B cell (primary cell): ENCODE measurements around the gene CIAPIN1. TPM values are rescaled to one million over a fixed set of nuclear protein-coding genes. Genes with fewer than 3 reads are reported as not detected.

ENCODE experiments used
- polyA plus RNA-seq: library from polyadenylated mRNA; depleted of rRNA; stranded (reverse); fragments of >200 nt; gene quantifications from 2 replicates; pipeline ENCODE4 v1.2.3, GENCODE V29; 2012
- total RNA-seq, 2 donors: library from RNA; stranded (reverse); fragments of 120-200 nt in 1 of 2; gene quantifications; 1 replicate in 1 of 2; 2 replicates in 1 of 2; pipeline versions ENCODE4 v1.2.3 to v1.2.4, GENCODE V29; 2013 to 2022

Gene CIAPIN1
- total and polyA plus RNA-seq, 2 donors (not counting 1 experiment from before 2014, with no cell fraction given): 22.0 to 45.7 TPM

Other genes with a start within 250 kb of the CIAPIN1 start
- gene ARL2BP, start 202.1 kb downstream of the CIAPIN1 start, total RNA-seq: 36.8 and 38.8 TPM in 2 replicates
- gene ARL2BP, start 202.1 kb downstream of the CIAPIN1 start, polyA plus RNA-seq: 26.9 and 32.5 TPM in 2 replicates
- not detected in 2 replicates for gene PLLP, start 162.7 kb downstream of the CIAPIN1 start, total RNA-seq
- 0.06 and 0.15 TPM in 2 replicates for gene PLLP, start 162.7 kb downstream of the CIAPIN1 start, polyA plus RNA-seq
- gene CCL22, start 88.6 kb downstream of the CIAPIN1 start, total RNA-seq: 85.8 and 91.5 TPM in 2 replicates
- gene CCL22, start 88.6 kb downstream of the CIAPIN1 start, polyA plus RNA-seq: 0.04 and 0.10 TPM in 2 replicates
- gene CX3CL1, start 74.9 kb downstream of the CIAPIN1 start, total RNA-seq: not detected in 2 replicates
- gene CX3CL1, start 74.9 kb downstream of the CIAPIN1 start, polyA plus RNA-seq: not detected in 2 replicates
- not detected in 2 replicates for gene CCL17, start 42.6 kb downstream of the CIAPIN1 start, total RNA-seq
- gene CCL17, start 42.6 kb downstream of the CIAPIN1 start, polyA plus RNA-seq: not detected in 2 replicates
- 41.5 and 44.6 TPM in 2 replicates for gene COQ9, start 94 bp upstream of the CIAPIN1 start, total RNA-seq
- gene COQ9, start 94 bp upstream of the CIAPIN1 start, polyA plus RNA-seq: 42.7 and 53.0 TPM in 2 replicates
- 57.8 and 61.6 TPM in 2 replicates for gene POLR2C, start 15.3 kb upstream of the CIAPIN1 start, total RNA-seq
- 56.6 and 70.1 TPM in 2 replicates for gene POLR2C, start 15.3 kb upstream of the CIAPIN1 start, polyA plus RNA-seq
- gene DOK4, start 39.1 kb upstream of the CIAPIN1 start, total RNA-seq: 0.73 and 1.6 TPM in 2 replicates
- gene DOK4, start 39.1 kb upstream of the CIAPIN1 start, polyA plus RNA-seq: 0.49 and 2.5 TPM in 2 replicates
- gene CCDC102A, start 89.2 kb upstream of the CIAPIN1 start, total RNA-seq: 14.5 and 14.7 TPM in 2 replicates
- gene CCDC102A, start 89.2 kb upstream of the CIAPIN1 start, polyA plus RNA-seq: 12.9 and 14.5 TPM in 2 replicates
- gene ADGRG5, start 95.3 kb upstream of the CIAPIN1 start, total RNA-seq: 13.3 and 13.6 TPM in 2 replicates
- 35.8 and 49.4 TPM in 2 replicates for gene ADGRG5, start 95.3 kb upstream of the CIAPIN1 start, polyA plus RNA-seq
- 0.20 and 0.78 TPM in 2 replicates for gene ADGRG1, start 181.2 kb upstream of the CIAPIN1 start, total RNA-seq
- 0.61 and 0.98 TPM in 2 replicates for gene ADGRG1, start 181.2 kb upstream of the CIAPIN1 start, polyA plus RNA-seq
- gene ADGRG3, start 220.9 kb upstream of the CIAPIN1 start, total RNA-seq: not detected in 2 replicates
- 0.10 TPM in 1 of 2 replicates, not detected in the other for gene ADGRG3, start 220.9 kb upstream of the CIAPIN1 start, polyA plus RNA-seq
- gene DRC7, start 247.4 kb upstream of the CIAPIN1 start, total RNA-seq: 0.22 and 2.1 TPM in 2 replicates
- 0.12 TPM in 1 of 2 replicates, not detected in the other for gene DRC7, start 247.4 kb upstream of the CIAPIN1 start, polyA plus RNA-seq